HEK293T (cell line): ENCODE results near the gene FAAP20.

ENCODE experiments used
- ARNT ChIP-seq: fragments of 450-650 bp; IDR thresholded peaks from 2 replicates; pipeline ENCODE4 v1.6.1; 2017; ENCODE audit warnings: mild to moderate bottlenecking
- BHLHE40 ChIP-seq: fragments of 450-650 bp; IDR thresholded peaks from 2 replicates; pipeline ENCODE4 v1.6.1; 2016; ENCODE audit warnings: mild to moderate bottlenecking, moderate library complexity, borderline replicate concordance
- CTBP1 ChIP-seq: fragments of 450-650 bp; IDR thresholded peaks from 2 replicates; pipeline ENCODE4 v1.6.1; 2016; ENCODE audit warnings: borderline replicate concordance
- ELF4 ChIP-seq: fragments of 450-650 bp; IDR thresholded peaks from 2 replicates; pipeline ENCODE4 v1.6.1; 2017; ENCODE audit warnings: antibody characterized with exemption
- FOXA1 ChIP-seq: fragments of 450-650 bp; IDR thresholded peaks from 2 replicates; pipeline ENCODE4 v1.6.1; 2016; ENCODE audit warnings: mild to moderate bottlenecking
- FOXM1 ChIP-seq: fragments of 450-650 bp; IDR thresholded peaks from 2 replicates; pipeline ENCODE4 v1.6.1; 2017; ENCODE audit warnings: mild to moderate bottlenecking, borderline replicate concordance
- HDGF ChIP-seq: fragments of 450-650 bp; IDR thresholded peaks from 2 replicates; pipeline ENCODE4 v1.6.1; 2017; ENCODE audit warnings: antibody characterized with exemption, borderline replicate concordance
- LEF1 ChIP-seq: fragments of 450-650 bp; IDR thresholded peaks from 2 replicates; pipeline ENCODE4 v1.6.1; 2017; ENCODE audit warnings: mild to moderate bottlenecking, borderline replicate concordance
- SP1 ChIP-seq: fragments of 450-650 bp; IDR thresholded peaks from 2 replicates; pipeline ENCODE4 v1.6.1; 2017
- SUZ12 ChIP-seq: fragments of 450-650 bp; IDR thresholded peaks from 2 replicates; pipeline ENCODE4 v1.6.1; 2016; ENCODE audit warnings: mild to moderate bottlenecking
- TARDBP ChIP-seq: fragments of 450-650 bp; IDR thresholded peaks from 2 replicates; pipeline ENCODE4 v1.6.1; 2016
- ZNF384 ChIP-seq: fragments of 450-650 bp; IDR thresholded peaks from 2 replicates; pipeline ENCODE4 v1.6.1; 2016
- TF ChIP-seq, protein P1 (sequence below): fragments of 450-650 bp; IDR thresholded peaks from 2 replicates; pipeline ENCODE4 v1.6.1; 2016

DNA sequence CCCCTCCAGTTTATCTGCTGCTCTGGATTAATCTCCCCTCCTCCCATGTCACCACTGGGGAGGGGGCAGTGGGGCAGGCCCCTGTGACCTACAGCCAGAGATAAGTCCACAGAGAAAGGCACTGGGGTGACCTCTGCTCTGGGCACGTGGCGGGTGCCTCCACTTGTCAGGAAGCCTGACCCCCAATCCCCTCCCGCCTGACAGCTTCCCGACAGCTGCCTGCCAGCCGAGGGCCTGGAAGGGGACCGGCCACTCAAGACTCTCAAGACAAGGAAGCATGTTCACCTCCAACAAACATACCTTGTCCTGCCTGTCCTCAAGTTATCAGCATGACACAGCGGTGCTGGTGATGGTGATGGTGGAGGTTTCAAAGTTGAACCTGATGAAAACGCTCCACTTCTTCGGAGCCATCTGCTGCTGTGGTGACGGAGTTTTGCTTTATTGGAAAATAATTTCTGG lies 3.2 kb upstream of the FAAP20 start:
- TF ChIP-seq ARNT (no peak), ZNF384 (no peak), BHLHE40 (no peak), FOXM1 (no peak), HDGF (no peak), ELF4 (no peak), TARDBP (no peak), SUZ12 (no peak), FOXA1 (no peak), LEF1 (no peak), SP1 (no peak), CTBP1 (no peak)
- TF ChIP-seq, protein P1, sequence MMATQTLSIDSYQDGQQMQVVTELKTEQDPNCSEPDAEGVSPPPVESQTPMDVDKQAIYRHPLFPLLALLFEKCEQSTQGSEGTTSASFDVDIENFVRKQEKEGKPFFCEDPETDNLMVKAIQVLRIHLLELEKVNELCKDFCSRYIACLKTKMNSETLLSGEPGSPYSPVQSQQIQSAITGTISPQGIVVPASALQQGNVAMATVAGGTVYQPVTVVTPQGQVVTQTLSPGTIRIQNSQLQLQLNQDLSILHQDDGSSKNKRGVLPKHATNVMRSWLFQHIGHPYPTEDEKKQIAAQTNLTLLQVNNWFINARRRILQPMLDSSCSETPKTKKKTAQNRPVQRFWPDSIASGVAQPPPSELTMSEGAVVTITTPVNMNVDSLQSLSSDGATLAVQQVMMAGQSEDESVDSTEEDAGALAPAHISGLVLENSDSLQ, result no peak
